ENCODE results near the gene WRAP73.

DNA sequence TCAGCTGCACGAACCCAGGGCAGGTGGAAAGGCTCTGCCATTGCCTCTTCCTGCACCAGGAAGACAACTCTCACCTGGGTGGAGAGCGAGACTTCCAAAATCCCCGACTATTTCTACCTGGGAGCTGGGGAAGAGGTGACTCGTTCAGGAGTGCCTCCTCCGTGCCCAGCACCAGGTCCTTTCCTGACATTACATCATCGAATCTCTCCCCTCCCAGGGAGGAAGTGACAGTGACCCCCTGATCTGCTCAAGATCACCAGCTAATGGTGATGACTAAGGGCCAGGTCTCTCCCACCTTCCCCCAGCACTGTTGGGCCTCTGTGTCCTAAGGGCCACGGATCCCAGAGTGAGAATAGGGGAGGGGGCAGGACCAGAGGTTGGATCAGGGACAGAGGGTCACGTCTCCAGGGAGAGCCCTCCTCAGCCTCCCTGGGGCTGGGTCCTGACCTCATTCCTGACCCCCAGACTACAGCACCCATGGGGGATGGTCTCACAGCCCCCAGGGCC is 45.4 kb downstream of the WRAP73 start:
- TF ChIP-seq, protein P1, sequence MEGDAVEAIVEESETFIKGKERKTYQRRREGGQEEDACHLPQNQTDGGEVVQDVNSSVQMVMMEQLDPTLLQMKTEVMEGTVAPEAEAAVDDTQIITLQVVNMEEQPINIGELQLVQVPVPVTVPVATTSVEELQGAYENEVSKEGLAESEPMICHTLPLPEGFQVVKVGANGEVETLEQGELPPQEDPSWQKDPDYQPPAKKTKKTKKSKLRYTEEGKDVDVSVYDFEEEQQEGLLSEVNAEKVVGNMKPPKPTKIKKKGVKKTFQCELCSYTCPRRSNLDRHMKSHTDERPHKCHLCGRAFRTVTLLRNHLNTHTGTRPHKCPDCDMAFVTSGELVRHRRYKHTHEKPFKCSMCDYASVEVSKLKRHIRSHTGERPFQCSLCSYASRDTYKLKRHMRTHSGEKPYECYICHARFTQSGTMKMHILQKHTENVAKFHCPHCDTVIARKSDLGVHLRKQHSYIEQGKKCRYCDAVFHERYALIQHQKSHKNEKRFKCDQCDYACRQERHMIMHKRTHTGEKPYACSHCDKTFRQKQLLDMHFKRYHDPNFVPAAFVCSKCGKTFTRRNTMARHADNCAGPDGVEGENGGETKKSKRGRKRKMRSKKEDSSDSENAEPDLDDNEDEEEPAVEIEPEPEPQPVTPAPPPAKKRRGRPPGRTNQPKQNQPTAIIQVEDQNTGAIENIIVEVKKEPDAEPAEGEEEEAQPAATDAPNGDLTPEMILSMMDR (IDR thresholded peaks at IDR 0.05 in 2 of 3, conservative IDR thresholded peaks at IDR 0.05 in 1 of 3; ENCODE audit: insufficient read depth in 2 of 3, low read depth in 1 of 3, low read length in 3 of 3) = no peak
- TF ChIP-seq MEF2A (IDR thresholded peaks at IDR 0.05; ENCODE audit: control insufficient read depth, low read depth, low read length) (no peak), C11orf30 (IDR thresholded peaks at IDR 0.05; ENCODE audit: low read depth) (no peak), ZNF76 (CRISPR knock-in tag; IDR thresholded peaks at IDR 0.05; ENCODE audit: borderline replicate concordance) (no peak), RB1 (IDR thresholded peaks at IDR 0.05; ENCODE audit: low read depth) (no peak)
- TF ChIP-seq, protein P2, sequence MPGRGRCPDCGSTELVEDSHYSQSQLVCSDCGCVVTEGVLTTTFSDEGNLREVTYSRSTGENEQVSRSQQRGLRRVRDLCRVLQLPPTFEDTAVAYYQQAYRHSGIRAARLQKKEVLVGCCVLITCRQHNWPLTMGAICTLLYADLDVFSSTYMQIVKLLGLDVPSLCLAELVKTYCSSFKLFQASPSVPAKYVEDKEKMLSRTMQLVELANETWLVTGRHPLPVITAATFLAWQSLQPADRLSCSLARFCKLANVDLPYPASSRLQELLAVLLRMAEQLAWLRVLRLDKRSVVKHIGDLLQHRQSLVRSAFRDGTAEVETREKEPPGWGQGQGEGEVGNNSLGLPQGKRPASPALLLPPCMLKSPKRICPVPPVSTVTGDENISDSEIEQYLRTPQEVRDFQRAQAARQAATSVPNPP (IDR thresholded peaks at IDR 0.05; ENCODE audit: borderline replicate concordance, insufficient read depth, insufficient read length) = no peak
